Cerebellar cortex (tissue), 1 donor: ENCODE data around the gene PDIA5.

Source experiments
- DNase-seq: peaks from one replicate; pipeline ENCODE4 v3.0.0-alpha.2; 2015; ENCODE audit warnings: low spot score

The PDIA5 gene

DNA sequence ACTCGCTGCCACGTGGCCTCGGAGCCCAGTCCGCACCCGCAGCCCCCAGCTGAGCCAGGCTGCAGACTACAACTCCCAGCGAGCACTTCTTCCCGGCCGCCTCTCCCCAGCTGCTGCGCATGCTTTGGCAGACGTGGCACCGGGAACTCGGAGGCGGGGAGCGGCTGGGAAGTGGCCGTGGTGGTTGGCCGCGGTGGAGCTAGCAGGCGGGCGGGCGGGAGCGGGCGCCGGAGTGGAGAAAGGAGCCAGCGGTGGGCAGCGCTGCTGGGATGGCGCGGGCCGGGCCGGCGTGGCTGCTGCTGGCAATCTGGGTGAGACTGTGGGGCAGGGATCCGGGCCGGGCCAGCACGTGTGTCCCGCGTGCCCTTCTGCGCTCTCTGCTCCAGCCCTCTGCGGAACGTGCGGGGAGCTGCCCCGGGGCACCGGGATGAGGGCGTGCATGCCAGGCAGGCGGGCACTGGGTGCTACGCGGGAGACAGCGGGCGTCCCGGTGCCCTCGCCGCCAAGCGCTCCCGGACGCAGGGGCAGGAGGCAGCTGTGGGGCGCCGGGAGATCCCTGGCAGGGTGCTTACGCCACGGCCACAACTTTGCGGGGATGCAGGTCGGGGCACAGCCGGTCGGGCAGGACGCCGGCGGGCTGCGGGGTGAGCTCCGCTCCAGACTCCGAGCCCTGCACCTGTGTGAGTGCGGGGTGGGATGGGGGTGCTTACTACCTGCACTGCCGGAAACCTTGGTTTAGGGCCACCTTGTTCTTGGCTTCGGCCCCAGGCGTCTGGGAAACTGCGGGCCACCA is at the start of gene PDIA5:
PDIA5 (plus strand) TSS at position 130 of the 793 bp plus-strand sequence; CDS start at position 270, 140 bp downstream.
- peak; percentile 87 for DNase-seq

DNA sequence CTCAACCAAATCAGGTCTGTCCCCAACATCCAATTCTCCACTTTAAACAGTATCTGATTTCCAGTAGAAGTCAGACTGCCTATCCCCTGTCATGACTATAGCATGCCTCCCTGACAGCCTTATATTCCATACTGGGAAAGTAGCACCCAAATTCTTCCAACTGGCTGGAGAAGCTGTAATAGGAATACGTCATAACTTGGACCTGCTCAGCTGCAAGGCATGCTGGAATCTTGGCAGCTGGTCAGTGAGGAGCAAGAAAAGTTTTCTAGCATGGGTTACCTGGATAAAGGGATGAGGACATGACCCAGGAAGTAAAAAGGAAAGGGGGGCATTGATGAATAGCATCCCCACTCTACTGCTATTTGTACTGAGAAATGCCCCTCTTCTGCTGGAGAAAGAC is 48.1 kb upstream of the PDIA5 start:
- DNase-seq: no peak

DNA sequence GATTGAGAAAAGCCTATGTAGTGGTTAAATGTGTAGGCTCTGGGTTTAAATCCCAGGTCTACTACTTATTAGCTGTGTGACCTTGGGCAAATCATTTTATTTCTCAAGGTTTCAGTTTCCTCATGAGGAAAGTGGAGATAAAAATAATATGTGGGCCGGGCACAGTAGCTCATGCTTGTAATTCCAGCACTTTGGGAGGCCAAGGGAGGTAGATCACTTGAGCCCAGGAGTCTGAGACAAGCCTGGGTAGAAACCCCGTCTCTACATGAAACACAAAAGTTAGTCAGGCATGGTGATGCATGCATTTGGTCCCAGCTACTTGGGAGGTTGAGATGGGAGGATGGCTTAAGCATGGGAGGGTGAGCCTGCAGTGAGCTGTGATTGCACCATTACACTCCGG is 47.7 kb upstream of the PDIA5 start:
- DNase-seq: no peak

DNA sequence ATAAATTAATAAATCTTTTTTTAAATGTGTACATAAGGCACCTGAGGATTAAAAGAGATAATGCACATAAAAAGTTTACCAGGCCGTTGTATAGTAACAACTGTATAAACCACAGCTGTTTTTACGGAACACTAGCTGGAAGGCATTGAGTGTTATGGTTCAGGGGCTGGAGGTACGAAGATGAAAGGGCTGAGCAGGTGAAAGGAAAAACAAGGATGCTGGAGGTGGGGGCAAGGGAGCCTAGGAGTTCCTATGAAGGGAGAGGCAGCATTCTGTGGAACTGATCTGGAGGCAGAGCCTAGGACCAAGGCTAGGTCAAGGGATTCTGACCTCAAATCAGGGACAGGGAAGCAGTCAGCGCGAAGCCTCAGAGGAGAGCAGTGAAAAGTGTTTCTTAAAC is 47.2 kb upstream of the PDIA5 start:
- DNase-seq: no peak

DNA sequence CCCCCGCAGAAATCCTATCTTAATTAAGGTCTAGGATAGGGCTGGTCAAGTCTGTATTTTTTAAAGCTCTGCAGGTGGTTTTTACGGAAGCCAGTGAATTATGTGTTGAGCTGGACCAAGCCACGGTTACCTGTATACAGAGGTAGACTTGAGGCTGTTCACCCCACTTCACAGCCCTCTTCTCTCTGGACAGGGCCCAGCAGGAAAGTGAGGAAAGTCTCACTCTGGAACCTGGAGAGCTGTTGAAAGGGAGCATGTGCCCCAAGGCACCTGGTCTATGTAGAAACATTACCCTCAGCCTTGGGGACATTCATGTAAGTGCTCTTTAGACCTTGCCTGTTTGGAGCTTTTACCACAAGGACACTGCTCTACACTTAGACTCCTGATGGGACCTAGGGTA is 46.1 kb upstream of the PDIA5 start:
- DNase-seq: no peak

DNA sequence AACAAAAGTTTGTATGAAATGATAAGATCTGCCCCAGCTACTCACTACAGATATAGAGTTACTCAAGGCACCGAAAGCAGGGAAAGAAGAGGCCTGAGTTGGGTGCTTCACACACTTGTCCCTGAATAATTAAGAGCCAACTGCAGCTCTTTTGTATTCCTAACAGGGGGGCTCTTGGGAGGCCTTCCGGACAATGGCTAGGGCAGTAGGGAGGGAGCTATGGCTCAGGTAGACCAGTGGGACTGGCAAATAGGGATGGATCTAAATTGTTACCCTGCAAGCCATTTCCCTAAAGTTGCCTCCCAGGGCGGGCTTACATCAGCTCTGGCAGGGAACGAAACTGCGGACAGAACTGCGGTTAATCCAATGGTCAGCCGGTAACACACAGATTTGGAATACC is 45.4 kb upstream of the PDIA5 start:
- no peak for DNase-seq

- no peak for DNase-seq
These were observed 44.8 kb upstream of the PDIA5 start for GRCh38 chr3:123021996-123022510.

GRCh38 chr3:123024056-123024455 is 42.8 kb upstream of the PDIA5 start:
- no peak for DNase-seq

DNA sequence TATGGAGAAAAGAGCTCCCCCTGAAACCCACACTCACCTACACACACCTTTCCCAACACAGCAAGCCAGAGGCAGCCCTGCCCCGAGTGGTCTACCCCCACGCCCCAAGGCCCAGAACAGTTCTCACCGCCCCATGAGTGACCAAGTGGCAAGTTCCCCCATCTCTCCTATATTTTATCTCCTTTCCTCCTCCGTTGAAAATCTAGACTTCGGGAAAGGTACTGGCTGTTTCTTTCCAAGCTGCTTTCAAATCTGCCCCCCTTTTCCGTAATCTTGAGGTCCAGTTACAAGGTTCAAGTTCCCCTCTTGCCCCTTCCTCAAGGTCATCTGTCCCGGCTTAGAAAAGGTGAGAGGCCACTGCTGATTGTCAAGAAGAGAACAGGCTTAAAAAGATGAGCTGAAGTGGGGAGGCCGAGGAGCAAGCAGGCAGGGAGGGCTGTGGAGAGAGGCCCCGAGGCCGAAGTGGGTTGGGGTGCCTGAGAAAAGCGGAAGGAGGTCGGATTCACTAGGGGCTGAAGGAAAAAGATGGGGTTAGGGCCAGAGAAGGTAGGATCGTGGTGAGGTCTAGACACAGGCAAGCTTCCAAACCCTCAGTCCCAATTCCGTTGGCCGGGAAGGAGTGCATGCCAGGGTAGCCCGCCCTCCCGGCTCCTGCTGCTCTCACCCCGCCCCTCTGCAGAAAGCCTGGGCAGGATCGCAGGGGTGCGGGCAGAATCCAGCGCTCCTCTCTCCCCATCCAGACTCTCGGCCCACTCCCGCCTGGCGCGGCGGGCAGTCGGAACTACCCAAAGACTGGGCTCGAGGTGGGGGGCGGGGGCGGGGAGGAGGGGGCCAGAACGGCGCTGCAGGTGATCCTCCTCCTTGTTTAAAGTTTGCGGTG is 40.9 kb upstream of the PDIA5 start:
- no peak for DNase-seq

DNA sequence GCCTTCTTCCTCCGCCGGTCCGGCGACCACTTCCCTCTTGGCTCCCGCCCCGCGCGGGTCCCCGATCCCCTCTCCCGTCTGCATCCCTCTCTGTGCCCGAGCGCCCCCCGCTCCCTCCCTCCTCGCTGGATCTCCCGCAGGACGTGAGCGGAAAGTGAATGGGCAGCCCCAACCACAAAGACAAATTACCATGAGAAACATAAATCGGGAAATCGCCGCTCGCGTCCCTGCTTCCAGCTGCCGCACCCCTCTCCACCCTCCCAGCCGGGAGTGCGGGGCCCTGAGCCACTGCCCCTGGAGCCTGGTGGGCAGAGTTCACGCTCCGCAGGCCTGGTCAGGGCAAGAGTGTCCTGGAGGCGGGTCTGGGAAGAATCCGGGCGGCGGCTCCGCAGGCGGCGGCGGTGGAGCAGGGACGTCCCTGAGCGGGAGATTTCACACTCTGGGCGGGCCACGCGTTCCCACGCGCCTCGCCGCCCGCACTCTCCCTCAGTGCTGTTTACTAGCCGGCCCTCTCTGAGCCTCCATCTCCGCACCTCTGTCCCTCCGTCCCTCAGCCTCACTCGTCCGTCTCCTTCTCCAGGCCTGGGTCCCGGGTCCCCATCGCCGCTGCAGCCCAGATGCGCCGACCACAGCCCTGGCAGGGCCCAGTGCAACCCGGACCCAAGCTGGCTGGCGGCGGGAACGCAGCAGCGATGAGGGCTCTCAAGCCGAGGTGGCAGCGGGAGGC is 40.1 kb upstream of the PDIA5 start:
- no peak for DNase-seq

- DNase-seq: no peak
These were observed 39.3 kb upstream of the PDIA5 start, which contains the start of gene SEMA5B for GRCh38 chr3:123027292-123028232. Gene SEMA5B (minus strand): TSS chr3:123027763. CDS start chr3:122961263, 66,500 bp downstream.

GRCh38 chr3:123028233-123028828 is 38.5 kb upstream of the PDIA5 start:
- DNase-seq: peak; percentile 76

- DNase-seq: no peak
These were observed 35.8 kb upstream of the PDIA5 start for GRCh38 chr3:123031051-123031450.

GRCh38 chr3:123032057-123032456 is 34.8 kb upstream of the PDIA5 start:
- no peak for DNase-seq

GRCh38 chr3:123034120-123034519 is 32.7 kb upstream of the PDIA5 start:
- no peak for DNase-seq

- DNase-seq: no peak
These were observed 31.8 kb upstream of the PDIA5 start for GRCh38 chr3:123034996-123035395.

GRCh38 chr3:123036352-123037014 is 30.3 kb upstream of the PDIA5 start:
- no peak for DNase-seq

DNA sequence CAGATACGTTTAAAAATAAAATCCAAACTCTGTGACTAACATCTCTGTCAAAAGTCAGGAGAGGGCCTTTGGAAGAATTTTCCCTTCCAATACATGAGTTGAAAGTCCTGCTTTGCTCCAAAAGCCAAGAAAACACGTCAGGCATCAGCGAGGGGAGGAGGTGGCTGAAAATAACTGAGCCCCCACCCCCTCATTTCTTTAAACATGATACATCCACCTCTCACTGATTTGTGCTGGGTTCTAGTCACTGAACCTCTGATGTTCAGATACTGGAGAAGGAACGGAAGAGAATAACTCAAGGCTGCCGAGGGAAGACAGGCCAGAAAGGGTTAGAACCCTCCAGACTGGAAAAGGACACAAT is 29.8 kb upstream of the PDIA5 start:
- DNase-seq: no peak

GRCh38 chr3:123038751-123039150 is 28.1 kb upstream of the PDIA5 start:
- DNase-seq: no peak

DNA sequence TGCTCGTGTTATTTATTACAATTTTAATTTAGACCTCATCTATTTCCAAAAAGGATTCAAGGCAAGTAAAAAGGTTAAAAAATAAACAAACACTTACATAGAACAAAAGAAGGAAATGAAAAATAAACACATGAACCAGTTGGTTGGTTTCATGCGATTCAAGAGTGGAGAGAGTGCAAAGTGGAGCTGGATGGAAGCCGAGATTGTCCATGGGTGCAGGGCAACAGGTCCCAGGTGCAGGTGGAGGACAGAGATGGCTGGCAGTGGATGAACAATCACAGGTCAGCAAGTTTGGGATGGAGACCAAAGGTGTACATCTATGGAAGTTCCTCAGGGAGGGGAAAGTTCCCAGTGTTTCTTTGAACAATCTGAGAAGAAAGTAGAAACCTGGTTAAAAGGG is 27.6 kb upstream of the PDIA5 start:
- no peak for DNase-seq
